Muscle layer of duodenum (tissue), 2 donors: ENCODE measurements around the gene SLC25A25.
"Not testable (repeated sequence)": the region's sequence is repeated elsewhere in the genome, so short reads cannot be mapped to it uniquely, and the experiment has no call there.

Experiments
- H3K27ac ChIP-seq: one replicate; pipeline ENCODE4 v1.7.0; 2013; ENCODE audit warnings: mild to moderate bottlenecking, low read length
- H3K27me3 ChIP-seq: one replicate; pipeline ENCODE4 v1.7.0; 2013; ENCODE audit warnings: low read depth, mild to moderate bottlenecking, control low read depth, low read length
- H3K36me3 ChIP-seq, 2 donors: one replicate each; pipeline ENCODE4 v1.7.0; 2013; ENCODE audit warnings: low read length in 2 of 2, control low read depth in 1 of 2, mild to moderate bottlenecking in 1 of 2; ENCODE audit not compliant: insufficient read depth in 2 of 2, control insufficient read depth in 1 of 2
- H3K4me1 ChIP-seq, 2 donors: one replicate each; pipeline ENCODE4 v1.7.0; 2013; ENCODE audit warnings: low read length in 2 of 2, mild to moderate bottlenecking in 2 of 2, control low read depth in 1 of 2, moderate library complexity in 1 of 2; ENCODE audit not compliant: insufficient read depth in 2 of 2, control insufficient read depth in 1 of 2
- H3K4me3 ChIP-seq, 2 donors: one replicate each; pipeline ENCODE4 v1.7.0; 2013; ENCODE audit warnings: low read length in 2 of 2, low read depth in 1 of 2, mild to moderate bottlenecking in 1 of 2
- H3K9me3 ChIP-seq, 2 donors: one replicate each; pipeline ENCODE4 v1.7.0; 2013; ENCODE audit warnings: low read length in 2 of 2, control low read depth in 1 of 2, mild to moderate bottlenecking in 1 of 2; ENCODE audit not compliant: control insufficient read depth in 1 of 2
- donor health status: healthy.

Gene SLC25A25

GRCh38 chr9:128125580-128126354 lies 57.7 kb downstream of the SLC25A25 start:
- H3K4me3 ChIP-seq: no peak overlapping the region
- H3K4me1 ChIP-seq: peaks cover 19 to 29% of the 10 kb centered on the region in 2 donors
- H3K36me3 ChIP-seq: peaks cover 8 to 35% of the 10 kb centered on the region in 2 donors
- H3K9me3 ChIP-seq: no peaks in the 10 kb centered on the region
- H3K27me3 ChIP-seq: no peaks in the 10 kb centered on the region
- no peak overlapping the region for H3K27ac ChIP-seq

GRCh38 chr9:128127568-128127989 lies 59.5 kb downstream of the SLC25A25 start, which contains the start of gene PTGES2:
TSS of gene PTGES2 (minus strand) at chr9:128127729. CDS start at chr9:128127717, 12 bp downstream.
- Histone ChIP-seq H3K9me3 (no peaks in the 10 kb centered on the region), H3K36me3 (peaks cover 4 to 18% of the 10 kb centered on the region in 2 donors), H3K4me3 (peak within 1 kb of the TSS; percentile 83 to 94), H3K27ac (peak within 1 kb of the TSS; percentile 82), H3K4me1 (peaks cover 19 to 29% of the 10 kb centered on the region in 2 donors), H3K27me3 (no peaks in the 10 kb centered on the region)

GRCh38 chr9:128127990-128128835 lies 60.2 kb downstream of the SLC25A25 start:
- Histone ChIP-seq H3K27me3 (no peaks in the 10 kb centered on the region), H3K4me1 (peaks cover 19 to 29% of the 10 kb centered on the region in 2 donors), H3K27ac (peak overlapping the region; percentile 82), H3K9me3 (no peaks in the 10 kb centered on the region), H3K4me3 (peak overlapping the region; percentile 83 to 94), H3K36me3 (peaks cover 4 to 13% of the 10 kb centered on the region in 2 donors)

GRCh38 chr9:128128836-128129590 lies 61.0 kb downstream of the SLC25A25 start:
- H3K4me3 ChIP-seq: peak overlapping the region; percentile 83 to 94
- peaks cover 19 to 29% of the 10 kb centered on the region in 2 donors for H3K4me1 ChIP-seq
- H3K9me3 ChIP-seq: no peaks in the 10 kb centered on the region
- H3K27ac ChIP-seq: peak overlapping the region; percentile 82
- H3K36me3 ChIP-seq: peaks cover 4 to 7% of the 10 kb centered on the region in 2 donors
- H3K27me3 ChIP-seq: no peaks in the 10 kb centered on the region

- H3K4me1 ChIP-seq: peaks cover 13 to 27% of the 10 kb centered on the region in 2 donors
- not testable (repeated sequence) for H3K27ac ChIP-seq, H3K36me3 ChIP-seq
These were observed 62.1 kb downstream of the SLC25A25 start for GRCh38 chr9:128129976-128130590.

GRCh38 chr9:128130651-128131050 lies 62.6 kb downstream of the SLC25A25 start:
- H3K9me3 ChIP-seq, H3K36me3 ChIP-seq, H3K27ac ChIP-seq, H3K27me3 ChIP-seq, H3K4me3 ChIP-seq: not testable (repeated sequence)
- H3K4me1 ChIP-seq: peaks cover 8 to 21% of the 10 kb centered on the region in 2 donors

More at GRCh38 chr9:128129976-128130590, 62.1 kb downstream of the SLC25A25 start:
- not testable (repeated sequence) for H3K4me3 ChIP-seq, H3K9me3 ChIP-seq, H3K27me3 ChIP-seq

- H3K4me3 ChIP-seq, H3K27me3 ChIP-seq, H3K9me3 ChIP-seq, H3K27ac ChIP-seq, H3K36me3 ChIP-seq: not testable (repeated sequence)
- peaks cover under 1 to 14% of the 10 kb centered on the region in 2 donors for H3K4me1 ChIP-seq
These were observed 63.3 kb downstream of the SLC25A25 start for GRCh38 chr9:128131346-128131745.

GRCh38 chr9:128132139-128132538 lies 64.1 kb downstream of the SLC25A25 start:
- H3K9me3 ChIP-seq, H3K36me3 ChIP-seq, H3K4me3 ChIP-seq, H3K27me3 ChIP-seq, H3K4me1 ChIP-seq, H3K27ac ChIP-seq: not testable (repeated sequence)

- H3K4me1 ChIP-seq, H3K27ac ChIP-seq, H3K9me3 ChIP-seq, H3K27me3 ChIP-seq, H3K36me3 ChIP-seq, H3K4me3 ChIP-seq: not testable (repeated sequence)
These were observed 67.5 kb downstream of the SLC25A25 start for GRCh38 chr9:128135561-128135960.

- no peak overlapping the region for H3K27ac ChIP-seq
- H3K9me3 ChIP-seq: peaks cover 0 to 2% of the 10 kb centered on the region in 2 donors
- H3K36me3 ChIP-seq: no peaks in the 10 kb centered on the region
- no peaks in the 10 kb centered on the region for H3K27me3 ChIP-seq
- H3K4me3 ChIP-seq: no peak overlapping the region
- no peaks in the 10 kb centered on the region for H3K4me1 ChIP-seq
These were observed 69.1 kb downstream of the SLC25A25 start for GRCh38 chr9:128136816-128137793.
